Measurements from ENCODE around the gene TBC1D14. TPM values are rescaled to one million over a fixed set of nuclear protein-coding genes. Genes with fewer than 3 reads are reported as not detected.

The TBC1D14 gene
- total RNA-seq, 4 donors from 2014 or later: 54.7 to 101 (median 73.3) TPM

DNA sequence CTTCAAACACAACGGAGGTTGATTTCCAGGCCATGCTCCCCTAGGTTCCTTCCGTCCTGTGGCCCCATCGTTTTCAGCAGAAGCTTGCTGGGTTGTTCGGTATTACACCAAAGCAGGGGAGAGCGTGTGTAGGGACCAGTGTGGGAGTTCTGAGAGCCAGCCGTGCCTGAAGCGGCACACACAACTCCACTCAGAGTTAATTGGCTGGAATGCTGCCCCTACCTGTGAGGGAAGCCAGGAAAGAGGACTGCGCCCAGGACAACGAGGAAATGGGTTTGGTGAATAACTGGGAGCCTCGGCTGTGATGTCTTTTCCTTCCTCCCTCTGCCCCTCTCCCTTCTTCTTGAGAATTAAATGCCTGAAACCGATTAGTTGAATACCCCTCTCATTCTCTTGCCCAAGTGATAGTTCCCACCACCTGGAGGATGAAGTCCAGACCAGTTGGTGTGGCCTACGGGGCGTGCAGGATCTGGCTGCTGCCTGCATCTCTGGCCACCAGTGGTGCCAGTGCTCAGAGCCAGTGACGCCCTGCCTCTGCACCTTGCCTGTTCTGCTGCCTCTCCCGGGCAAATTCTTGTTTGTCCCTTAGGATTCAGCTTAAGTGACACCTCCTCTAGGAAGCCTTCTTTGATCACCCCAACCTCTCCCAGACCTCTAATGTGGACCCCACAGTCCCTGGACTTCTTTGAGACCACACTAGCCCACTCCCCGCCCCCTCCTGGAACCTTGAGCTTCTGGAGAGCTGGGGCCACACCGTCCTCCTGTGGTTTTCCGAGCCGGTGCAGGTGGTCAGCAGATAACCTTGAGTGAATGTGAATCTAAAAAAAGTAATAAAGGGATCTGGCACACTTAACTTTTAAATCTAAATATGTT lies 33.6 kb downstream of the TBC1D14 start:
- DNase-seq (ENCODE audit: low spot score in 2 of 2): no peak
- intact Hi-C loops (cut with DNase I; ENCODE audit: low total_unique reads): no loop called here
- H3K4me3 ChIP-seq (ENCODE audit: low read depth, poor library complexity, severe bottlenecking): no peak overlapping the region
- 75 to 80% methylated on average over 19 of the region's 19 CpGs for WGBS, 2 donors
- TF ChIP-seq, protein P1, sequence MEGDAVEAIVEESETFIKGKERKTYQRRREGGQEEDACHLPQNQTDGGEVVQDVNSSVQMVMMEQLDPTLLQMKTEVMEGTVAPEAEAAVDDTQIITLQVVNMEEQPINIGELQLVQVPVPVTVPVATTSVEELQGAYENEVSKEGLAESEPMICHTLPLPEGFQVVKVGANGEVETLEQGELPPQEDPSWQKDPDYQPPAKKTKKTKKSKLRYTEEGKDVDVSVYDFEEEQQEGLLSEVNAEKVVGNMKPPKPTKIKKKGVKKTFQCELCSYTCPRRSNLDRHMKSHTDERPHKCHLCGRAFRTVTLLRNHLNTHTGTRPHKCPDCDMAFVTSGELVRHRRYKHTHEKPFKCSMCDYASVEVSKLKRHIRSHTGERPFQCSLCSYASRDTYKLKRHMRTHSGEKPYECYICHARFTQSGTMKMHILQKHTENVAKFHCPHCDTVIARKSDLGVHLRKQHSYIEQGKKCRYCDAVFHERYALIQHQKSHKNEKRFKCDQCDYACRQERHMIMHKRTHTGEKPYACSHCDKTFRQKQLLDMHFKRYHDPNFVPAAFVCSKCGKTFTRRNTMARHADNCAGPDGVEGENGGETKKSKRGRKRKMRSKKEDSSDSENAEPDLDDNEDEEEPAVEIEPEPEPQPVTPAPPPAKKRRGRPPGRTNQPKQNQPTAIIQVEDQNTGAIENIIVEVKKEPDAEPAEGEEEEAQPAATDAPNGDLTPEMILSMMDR (IDR thresholded peaks at IDR 0.05): no peak
- TF ChIP-seq POLR2A (IDR thresholded peaks at IDR 0.05): no peak

DNA sequence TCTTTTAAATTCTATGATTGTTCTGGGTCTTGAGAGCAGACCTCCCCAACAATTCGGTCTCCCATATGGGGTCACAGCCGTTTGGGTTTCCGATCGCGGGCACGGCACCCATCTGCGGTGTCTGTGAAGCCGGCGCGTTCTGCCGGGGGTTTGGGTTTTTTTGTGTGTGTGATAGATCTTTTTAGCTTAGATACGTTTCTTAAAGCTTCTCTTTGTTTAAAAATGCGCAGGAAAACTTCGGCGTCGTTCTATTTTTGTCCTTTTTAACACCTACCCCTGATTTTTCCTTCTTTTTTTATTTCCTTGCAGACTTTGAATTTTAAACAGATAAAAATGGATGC lies 34.2 kb downstream of the TBC1D14 start:
- no peak for DNase-seq (ENCODE audit: low spot score in 2 of 2)
- intact Hi-C loops (cut with DNase I; ENCODE audit: low total_unique reads): no loop called here
- TF ChIP-seq, protein P1 (IDR thresholded peaks at IDR 0.05): no peak
- TF ChIP-seq POLR2A (IDR thresholded peaks at IDR 0.05): no peak
- WGBS, 2 donors: 90 to 91% methylated on average over 16 of the region's 16 CpGs
- H3K4me3 ChIP-seq (ENCODE audit: low read depth, poor library complexity, severe bottlenecking): no peak overlapping the region

DNA sequence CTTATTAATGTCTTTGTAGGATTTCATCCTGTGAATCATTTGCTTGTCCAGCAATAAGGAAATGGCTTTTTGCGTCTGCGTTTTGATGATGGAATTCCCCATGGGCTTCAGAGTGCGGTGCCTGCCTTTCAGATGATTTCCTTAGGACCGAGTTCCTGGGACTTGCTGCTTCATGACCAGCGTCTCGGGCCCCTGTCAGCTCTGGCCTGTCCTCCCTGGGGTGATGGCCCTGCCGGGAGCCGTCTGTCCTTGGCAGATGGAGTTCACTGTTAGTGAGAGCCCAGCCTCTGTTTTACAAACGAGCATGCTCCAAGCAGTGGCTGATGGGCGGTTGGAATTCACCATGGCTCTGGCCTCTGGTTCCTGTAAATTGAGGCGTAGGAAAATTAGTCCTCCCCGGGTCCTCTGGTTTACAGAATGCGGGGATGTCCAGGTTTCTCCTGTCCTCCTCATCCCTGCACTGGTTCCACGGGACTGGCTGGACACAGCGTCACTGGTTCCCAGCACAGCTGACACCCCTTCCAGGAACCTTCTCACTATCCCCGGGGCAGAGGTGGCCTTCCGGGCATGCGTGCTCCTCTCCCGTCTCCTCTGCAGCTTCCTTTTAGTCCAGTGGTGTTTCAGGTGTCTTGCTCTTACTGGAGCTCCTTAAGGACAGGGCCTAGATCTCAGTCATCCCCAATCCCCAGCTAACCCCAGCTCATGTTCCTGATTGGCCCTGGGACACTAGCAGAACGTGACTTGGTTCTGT lies 34.9 kb downstream of the TBC1D14 start:
- no peak overlapping the region for H3K4me3 ChIP-seq (ENCODE audit: low read depth, poor library complexity, severe bottlenecking)
- DNase-seq (ENCODE audit: low spot score in 2 of 2): no peak
- 79 to 84% methylated on average over 20 of the region's 20 CpGs for WGBS, 2 donors
- TF ChIP-seq, protein P1 (IDR thresholded peaks at IDR 0.05): no peak
- no peak for TF ChIP-seq POLR2A (IDR thresholded peaks at IDR 0.05)
- intact Hi-C loops (cut with DNase I; ENCODE audit: low total_unique reads): no loop called here

DNA sequence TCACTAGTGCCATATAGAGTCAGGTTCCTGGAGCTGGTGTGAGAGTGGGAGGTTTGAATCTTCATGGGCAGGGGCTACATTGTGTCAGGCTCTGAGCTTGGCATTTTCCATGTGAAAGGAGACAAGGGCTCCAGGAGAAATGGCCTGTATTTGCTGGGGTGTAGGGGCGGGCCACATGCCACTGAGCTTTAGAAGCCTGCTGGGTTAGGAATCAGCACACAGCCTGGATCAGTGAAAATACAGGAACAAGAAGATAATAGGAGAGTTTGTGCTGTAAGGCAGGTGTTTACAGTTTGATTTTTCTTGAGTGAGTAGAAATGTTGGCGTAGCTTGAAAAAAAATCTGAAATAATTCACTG lies 35.4 kb downstream of the TBC1D14 start:
- H3K4me3 ChIP-seq (ENCODE audit: low read depth, poor library complexity, severe bottlenecking): no peak overlapping the region
- WGBS, 2 donors: 94 to 100% methylated on average over 2 of the region's 2 CpGs
- no peak for TF ChIP-seq POLR2A (IDR thresholded peaks at IDR 0.05)
- TF ChIP-seq, protein P1 (IDR thresholded peaks at IDR 0.05): no peak
- intact Hi-C loops (cut with DNase I; ENCODE audit: low total_unique reads): no loop called here
- no peak for DNase-seq (ENCODE audit: low spot score in 2 of 2)

DNA sequence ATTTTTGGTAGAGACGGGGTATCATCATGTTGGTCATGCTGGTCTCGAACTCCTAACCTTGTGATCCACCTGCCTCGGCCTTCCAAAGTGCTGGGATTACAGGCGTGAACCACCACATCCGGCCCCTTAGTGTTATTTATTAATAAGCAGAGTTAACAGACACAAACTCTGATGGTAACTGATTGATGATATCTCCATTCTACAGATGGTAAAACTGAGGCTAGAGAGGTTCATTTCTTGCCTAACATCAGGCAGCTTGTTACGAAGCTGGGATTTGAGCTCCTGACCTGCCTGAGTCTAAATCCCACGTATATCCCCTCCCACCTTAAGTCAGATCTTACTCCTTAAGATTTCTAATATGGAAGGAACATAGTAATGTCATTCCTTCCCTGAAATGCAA lies 36.9 kb downstream of the TBC1D14 start:
- intact Hi-C loops (cut with DNase I; ENCODE audit: low total_unique reads): no loop called here
- no peak overlapping the region for H3K4me3 ChIP-seq (ENCODE audit: low read depth, poor library complexity, severe bottlenecking)
- TF ChIP-seq, protein P1 (IDR thresholded peaks at IDR 0.05): no peak
- TF ChIP-seq POLR2A (IDR thresholded peaks at IDR 0.05): no peak
- DNase-seq (ENCODE audit: low spot score in 2 of 2): no peak
- 94 to 97% methylated on average over 7 of the region's 7 CpGs for WGBS, 2 donors

Data from lower leg skin (tissue), 4 donors.